Right ventricle myocardium inferior (tissue), 1 donor: ENCODE measurements around the gene KCTD19. TPM values are rescaled to one million over a fixed set of nuclear protein-coding genes. Genes with fewer than 3 reads are reported as not detected.

Experiments
- ATAC-seq: fragments of 200-7000 bp; cut with Tn5 transposase; one replicate; pipeline ENCODE4 v1.9.1; 2020; ENCODE audit warnings: mild to moderate bottlenecking, moderate library complexity
- DNase-seq: peaks from one replicate; pipeline ENCODE4 v3.0.0; 2021; ENCODE audit errors: missing footprints
- intact Hi-C: fragments of 100-400 bp; cut with DNase I; formaldehyde crosslinking; loops from one replicate; pipeline ENCODE4 v1.11.0; 2022
- total RNA-seq: library from RNA; stranded (reverse); fragmentation: NEBNext Ultra II Directional; extraction: Animal tissue kit (Norgen Biotek cat#: 25700); gene quantifications from one replicate; pipeline ENCODE4 v1.2.1, GENCODE V29; 2021
- donor health status: DM: no; HTN: yes; CAD: no; lungs with severe emphysema.

KCTD19 gene
- total RNA-seq, 1 donor from 2014 or later: not detected

DNA sequence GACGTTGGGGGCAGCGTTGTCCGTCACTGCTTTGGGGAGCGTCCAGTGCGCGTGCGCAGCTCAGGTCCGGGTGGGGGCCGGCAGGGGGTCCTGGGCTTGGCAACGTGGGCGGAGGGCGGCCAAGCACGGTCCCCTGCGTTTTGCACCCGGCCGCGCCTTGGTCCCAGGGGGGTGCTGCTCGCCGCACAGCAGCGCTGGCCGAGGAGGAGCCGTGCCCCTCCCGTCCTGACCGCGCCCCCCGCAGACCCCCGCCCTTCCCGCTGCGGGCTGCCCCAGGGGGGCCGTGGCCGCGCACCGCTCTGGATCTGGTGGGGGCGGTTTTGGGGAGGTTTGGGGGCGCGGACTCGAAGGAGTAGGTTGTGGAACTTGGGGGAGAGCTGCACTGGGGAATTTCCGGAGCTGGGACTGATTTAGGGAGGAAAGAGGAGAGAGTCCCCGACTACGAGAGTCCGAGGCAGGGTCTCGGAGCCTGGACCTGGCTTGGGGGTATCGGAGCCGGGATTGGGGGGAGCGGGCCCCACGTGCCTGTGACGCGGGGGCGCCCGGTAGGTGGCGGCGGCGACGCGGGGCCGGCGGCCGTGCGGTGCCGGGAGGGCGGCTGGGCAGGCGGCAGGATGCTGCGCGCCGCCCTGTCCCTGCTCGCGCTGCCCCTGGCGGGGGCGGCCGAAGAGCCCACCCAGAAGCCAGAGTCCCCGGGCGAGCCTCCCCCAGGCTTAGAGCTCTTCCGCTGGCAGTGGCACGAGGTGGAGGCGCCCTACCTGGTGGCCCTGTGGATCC, 78.0 kb downstream of the KCTD19 start, which contains the start of gene SLC9A5:
TSS of gene SLC9A5 (plus strand) at position 579 of the 777 bp plus-strand sequence. CDS start at position 615, 36 bp downstream.
- DNase-seq: peak; percentile 75
- ATAC-seq: no peak
- intact Hi-C loops: no loop called here

DNA sequence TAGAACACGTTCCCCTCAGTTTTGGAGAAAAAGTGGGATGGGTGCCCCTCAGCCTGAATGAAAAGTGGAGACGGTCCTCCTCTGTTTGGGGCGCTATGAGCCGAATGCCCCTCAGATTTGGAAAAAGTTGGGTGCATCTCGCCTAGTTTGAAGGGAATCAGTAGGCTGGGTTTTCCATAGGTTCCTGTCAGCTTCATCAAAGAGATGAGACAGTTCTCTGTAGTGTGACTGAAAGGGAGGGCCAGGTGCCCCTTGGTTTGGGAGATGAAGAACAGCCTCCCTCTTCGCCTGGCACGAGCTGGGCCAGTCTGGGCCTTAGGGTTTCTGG, 78.5 kb downstream of the KCTD19 start:
- intact Hi-C loops: no loop called here
- no peak for ATAC-seq

DNA sequence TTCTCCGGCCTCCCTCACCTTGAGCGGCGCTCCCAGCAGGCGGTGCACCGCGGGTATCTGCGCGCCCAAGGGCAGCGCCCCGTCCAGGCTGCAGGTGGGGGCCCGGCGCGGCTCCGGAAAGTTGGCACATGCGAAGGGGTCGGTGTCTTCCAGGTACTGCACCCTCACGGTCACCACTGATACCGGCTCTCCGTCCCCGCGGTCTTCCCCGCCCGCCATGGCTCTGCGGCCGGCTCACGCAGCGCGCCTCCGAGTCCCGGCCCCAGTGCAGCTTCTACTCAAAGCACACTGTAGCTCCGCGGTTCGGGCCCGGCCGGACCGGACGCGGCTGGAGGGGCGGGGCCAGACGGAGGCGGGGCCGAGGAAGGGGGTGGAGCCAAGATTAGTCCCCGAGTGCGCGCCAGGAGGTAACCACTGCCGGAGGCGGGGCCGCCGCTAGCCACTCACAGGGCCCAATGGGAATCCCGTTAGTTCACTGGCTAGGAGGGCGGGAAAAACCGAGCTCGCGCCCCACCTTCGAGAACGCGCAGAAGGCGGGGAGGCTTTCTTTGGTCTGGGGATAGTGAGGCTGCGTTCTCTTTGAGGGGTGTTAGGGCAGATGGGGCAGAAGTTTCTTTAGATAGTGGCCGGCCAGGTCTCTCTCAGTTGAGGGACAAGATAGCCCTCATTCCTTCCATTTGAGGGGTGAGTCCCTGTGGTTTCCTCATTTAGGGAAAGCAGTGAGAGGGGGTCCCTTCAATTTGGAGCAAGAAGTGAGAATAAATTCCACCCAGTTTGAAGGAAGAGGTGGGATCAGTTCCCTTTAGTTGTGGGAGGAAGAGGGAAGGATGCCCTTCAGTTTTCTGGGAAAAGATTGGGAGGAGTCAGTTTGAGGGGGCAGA, 79.1 kb downstream of the KCTD19 start, which contains the start of gene FHOD1:
TSS of gene FHOD1 (minus strand) at position 290 of the 881 bp plus-strand sequence. CDS start at position 219, 71 bp downstream.
- intact Hi-C loops: no loop called here
- peak; percentile 89 for ATAC-seq
- DNase-seq: peak; percentile 99

More for the DNA sequence above, 78.5 kb downstream of the KCTD19 start:
- DNase-seq: no peak

DNA sequence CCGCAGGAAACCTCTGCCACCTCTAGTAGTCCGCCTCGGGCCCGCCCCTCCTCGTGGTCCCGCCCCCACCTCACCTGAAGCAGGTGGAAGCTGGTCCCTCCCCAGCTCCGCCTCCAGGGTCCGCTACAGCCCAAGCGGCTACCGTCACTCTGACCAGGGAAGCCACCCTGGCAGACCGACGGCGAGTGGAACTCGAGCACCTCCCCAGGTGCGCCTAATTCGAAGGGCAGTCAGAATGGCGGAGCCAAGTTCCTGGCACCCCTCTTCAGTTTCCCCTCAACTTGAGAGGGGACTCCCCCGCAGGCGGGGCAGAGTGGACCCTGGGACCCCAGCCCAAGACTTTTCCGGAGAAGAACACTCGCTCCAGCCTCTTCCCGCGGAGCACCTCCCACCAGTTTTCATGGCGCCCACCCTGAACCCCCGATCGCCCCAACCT, 79.8 kb downstream of the KCTD19 start:
- intact Hi-C loops: no loop called here
- DNase-seq (peak; percentile 70), ATAC-seq (peak; percentile 1)

DNA sequence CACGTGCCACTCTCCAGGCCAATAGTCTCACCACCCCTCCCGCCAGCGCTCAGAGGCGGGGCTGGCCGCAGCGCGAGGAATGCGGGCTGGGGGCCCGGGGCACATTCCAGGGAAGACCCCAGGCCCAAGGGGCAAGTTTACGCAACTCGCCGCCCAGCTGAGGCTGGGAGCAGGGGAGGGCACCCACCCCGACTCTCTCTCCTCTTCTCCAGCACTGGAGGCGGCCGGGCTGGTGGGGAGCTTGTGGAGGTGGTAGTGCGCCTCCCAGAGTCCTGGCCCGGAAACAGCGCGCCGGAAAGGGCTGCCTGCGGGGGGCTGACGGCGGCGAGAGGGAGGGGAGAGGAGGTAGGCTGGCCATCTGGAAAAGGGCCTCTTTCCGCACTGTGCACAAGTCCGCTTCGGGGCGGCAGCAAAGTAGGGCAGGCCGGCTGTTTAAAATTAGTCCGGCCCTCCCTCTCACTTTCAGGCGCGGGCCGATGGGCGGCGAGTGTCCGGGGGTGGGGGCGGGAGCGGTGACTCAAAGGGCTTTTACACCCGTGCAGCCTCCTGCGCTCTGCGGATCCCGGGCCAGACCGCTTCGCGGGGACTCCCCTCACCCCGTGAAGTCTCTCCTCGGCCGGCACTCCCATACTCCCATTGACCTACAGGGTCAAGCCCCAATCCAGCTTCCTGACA, 80.3 kb downstream of the KCTD19 start:
- ATAC-seq (peak; percentile 48), DNase-seq (peak; percentile 90)
- intact Hi-C loops: no loop called here

DNA sequence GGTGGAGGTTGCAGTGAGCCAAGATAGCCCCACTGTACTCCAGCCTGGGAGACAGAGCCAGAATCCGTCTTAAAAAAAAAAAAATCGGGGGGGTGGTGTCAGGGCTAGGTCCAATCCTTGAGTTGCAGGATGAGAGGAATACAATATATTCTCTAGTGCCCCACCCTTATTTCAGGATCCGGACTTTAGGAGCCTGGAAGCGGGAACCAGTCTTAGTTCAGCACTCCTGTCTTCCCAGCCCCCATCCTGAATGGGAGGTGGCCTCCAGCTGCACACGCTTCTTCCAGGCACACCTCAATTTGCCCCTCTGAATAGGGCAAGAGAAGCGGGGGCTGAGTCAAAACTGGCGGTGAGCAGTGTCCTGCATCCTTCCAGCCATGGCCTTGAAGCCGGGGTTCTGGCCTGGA, 80.9 kb downstream of the KCTD19 start:
- ATAC-seq (no peak), DNase-seq (no peak)
- intact Hi-C loops: no loop called here

DNA sequence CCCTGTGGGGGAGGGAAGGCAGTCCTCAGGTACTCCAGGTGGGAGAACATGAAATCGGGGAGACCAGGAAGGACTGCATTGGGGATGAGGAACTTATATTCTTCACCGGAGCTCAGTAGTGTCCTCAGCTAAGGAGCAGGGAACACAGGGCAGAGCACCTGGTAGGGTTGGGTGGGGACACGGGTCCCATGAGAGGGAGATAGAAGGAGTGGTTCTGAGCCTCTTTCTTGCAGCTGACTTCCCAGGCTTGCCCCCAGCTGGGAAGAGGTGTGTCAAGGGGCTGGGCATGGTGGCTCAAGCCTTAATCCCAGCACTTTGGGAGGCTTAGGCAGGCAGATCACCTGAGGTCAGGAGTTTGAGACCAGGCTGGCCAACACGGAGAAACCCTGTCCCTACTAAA, 81.4 kb downstream of the KCTD19 start:
- peak; percentile 28 for DNase-seq
- intact Hi-C loops: no loop called here
- ATAC-seq: no peak

DNA sequence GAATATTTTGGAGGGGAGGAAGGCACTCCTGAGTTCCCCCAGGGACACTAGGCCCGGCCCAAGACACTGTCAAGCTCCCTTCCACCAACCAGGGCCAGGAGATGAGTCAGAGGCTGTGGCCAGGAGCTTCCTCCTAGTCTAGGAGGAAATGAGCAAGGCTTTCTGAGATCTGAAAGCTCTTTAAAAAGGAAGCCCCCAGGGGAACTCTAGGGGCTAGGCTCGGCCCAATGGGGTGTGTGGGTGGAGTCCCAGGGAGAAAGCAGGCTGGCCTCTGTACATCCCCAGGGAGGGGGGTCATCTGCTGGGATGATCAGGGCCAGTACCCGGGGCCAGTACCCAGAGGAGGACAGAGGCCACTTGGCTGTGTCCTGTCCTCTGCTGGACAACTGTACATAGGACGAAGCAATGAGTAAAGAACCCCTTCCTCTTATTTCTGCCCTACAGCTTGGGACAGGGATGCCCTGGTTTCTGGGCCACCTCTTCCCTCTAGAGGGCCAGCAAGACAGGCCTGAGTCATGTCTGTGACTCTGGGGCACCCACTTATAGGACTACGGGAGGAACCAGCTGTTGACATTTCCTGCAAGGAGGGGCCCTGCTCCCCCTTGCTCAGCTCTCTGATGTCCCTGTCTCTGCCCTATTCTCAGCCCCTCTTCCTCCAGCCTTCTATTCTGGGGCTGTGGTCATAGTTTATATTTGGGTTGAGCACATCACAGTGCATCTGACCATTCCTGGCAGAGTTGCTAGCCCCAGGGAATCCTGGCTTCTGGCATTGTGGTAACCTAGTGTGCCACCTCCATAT, 82.0 kb downstream of the KCTD19 start:
- DNase-seq (peak; percentile 85), ATAC-seq (peak; percentile 32)
- intact Hi-C loops: loop anchor here (1.0 kb wide), 1 partner anchor 17 kb away; the partner anchor contains the start of gene TMEM208

DNA sequence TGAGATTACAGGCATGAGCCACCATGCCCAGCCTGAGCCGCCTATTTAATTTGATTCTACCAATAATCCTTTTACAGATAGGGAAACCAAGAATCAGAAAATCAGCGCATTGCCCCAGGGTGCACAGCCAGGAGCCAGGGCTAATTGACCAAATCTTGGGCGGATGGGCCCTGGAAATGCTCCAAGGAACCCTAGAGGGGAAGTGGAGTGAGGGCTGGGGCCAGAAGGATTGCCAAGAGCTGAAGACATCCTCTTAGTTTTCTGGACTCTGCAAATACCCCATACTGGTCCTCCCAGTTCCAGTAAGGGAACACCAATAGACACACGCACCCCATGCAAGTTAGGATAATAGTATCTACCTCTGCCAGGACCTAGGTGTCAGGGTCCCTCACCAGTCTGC, 83.1 kb downstream of the KCTD19 start:
- DNase-seq (peak; percentile 37), ATAC-seq (no peak)

DNA sequence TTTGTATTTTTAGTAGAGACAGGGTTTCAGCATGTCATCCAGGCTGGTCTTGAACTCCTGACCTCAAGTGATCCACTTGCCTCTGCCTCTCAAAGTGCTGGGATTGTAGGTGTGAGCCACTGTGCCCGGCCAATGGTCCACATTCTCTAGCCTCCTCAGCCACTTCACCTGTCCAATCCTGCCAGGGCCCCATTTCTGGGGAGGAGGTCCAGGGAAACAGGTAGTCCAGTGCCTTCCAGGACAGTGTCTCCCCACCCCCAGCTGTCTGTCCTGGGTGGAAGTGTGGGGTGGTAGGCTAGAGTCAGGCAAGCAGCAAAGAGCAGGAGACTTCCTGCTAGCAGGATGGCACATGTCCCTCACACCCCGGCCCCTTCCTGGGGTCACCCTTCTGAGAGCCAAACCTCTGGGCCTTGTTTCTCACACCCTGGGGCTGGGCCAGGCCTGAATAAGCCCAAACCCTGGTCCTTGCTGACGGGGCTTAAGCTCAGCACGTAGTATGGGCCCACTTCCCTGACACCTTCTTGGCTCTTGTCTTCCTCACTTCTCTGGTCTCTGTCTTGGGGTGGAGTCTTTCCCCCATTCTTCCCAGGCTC, 84.3 kb downstream of the KCTD19 start:
- no peak for ATAC-seq
- DNase-seq: peak; percentile 65
- intact Hi-C loops: no loop called here

More for the DNA sequence above, 83.1 kb downstream of the KCTD19 start:
- intact Hi-C loops: no loop called here

DNA sequence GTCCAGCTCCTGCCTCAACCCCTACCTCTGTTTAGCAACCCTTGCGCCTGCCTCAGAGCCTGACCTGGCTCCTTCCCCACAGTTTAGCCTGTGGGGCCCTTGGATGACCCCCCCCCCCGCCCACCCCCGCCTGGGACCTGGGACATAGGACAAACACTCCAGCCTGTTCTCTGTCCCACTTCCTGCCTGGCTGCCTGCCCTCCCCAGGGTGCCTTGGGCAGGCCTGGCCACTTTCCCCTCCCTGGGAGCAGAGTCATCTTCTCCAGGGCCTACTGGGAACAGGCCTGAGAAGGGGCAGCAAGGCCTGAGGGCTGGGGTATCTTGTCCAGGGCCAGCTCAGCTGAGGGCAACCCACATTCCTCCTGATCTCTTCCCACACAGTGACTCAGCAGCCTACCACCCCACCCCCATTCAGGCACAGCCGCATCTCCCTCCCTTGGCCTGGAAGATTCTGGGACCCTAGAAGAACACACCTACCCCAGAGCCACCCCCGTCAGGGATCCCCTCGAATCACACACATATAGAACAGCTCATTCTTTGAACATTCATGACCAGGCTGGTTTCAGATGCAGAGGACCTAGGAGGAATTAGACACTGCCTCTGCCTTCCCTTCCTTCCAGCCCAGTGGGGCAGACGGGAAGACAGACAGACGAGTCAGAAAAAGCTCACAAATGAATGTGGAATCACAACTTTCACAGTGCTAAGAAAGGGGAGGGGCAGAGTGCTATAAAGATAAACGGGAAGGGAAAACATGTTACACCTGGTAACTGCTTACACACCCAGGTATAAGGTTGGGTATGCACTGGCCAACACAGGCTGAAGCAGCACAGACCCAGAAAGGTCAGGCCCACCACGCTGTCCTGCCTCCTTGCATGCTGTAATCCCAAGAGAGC, 85.3 kb downstream of the KCTD19 start:
- peak; percentile 80 for DNase-seq
- intact Hi-C loops: no loop called here
- peak; percentile 39 for ATAC-seq

DNA sequence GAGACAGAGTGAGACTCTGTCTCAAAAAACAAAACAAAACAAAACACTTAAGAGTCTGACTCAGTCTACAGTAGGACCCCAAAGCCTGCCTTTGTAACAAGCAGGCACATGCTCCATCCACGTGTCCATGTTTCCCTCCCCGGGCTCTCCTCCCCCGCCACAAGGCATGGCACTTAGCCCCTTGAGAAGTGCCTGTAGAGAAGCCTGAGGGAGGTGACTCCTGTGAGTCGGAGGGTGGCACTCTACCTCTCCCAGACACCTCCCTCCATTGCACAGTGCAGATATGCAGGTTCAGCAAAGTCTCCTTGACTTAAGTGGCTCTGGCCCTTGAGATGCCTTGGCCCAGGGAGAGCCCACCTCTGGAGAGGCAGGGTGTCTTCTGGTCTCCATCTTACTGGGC, 86.0 kb downstream of the KCTD19 start:
- DNase-seq (peak; percentile 13), ATAC-seq (no peak)
- intact Hi-C loops: no loop called here

Other genes with a start within 250 kb of the KCTD19 start
- 10.8 TPM for gene PHAF1, start 216.8 kb downstream of the KCTD19 start, total RNA-seq
- 9.3 TPM for gene B3GNT9, start 175.7 kb downstream of the KCTD19 start, total RNA-seq
- gene TRADD, start 166.8 kb downstream of the KCTD19 start, total RNA-seq: 8.2 TPM
- 10.8 TPM for gene FBXL8, start 166.8 kb downstream of the KCTD19 start, total RNA-seq
- gene HSF4, start 162.0 kb downstream of the KCTD19 start, total RNA-seq: 49.9 TPM
- 109 TPM for gene NOL3, start 156.2 kb downstream of the KCTD19 start, total RNA-seq
- 9.8 TPM for gene MATCAP1, start 142.8 kb downstream of the KCTD19 start, total RNA-seq
- 4.1 TPM for gene EXOC3L1, start 136.6 kb downstream of the KCTD19 start, total RNA-seq
- gene E2F4, start 134.6 kb downstream of the KCTD19 start, total RNA-seq: 36.9 TPM
- gene ELMO3, start 127.6 kb downstream of the KCTD19 start, total RNA-seq: 0.89 TPM
- 12.5 TPM for gene TMEM208, start 99.6 kb downstream of the KCTD19 start, total RNA-seq
- 15.3 TPM for gene FHOD1, start 79.3 kb downstream of the KCTD19 start, total RNA-seq
- gene SLC9A5, start 77.8 kb downstream of the KCTD19 start, total RNA-seq: 0.84 TPM
- gene PLEKHG4, start 47.2 kb downstream of the KCTD19 start, total RNA-seq: 1.1 TPM
- gene LRRC36, start 74 bp upstream of the KCTD19 start, total RNA-seq: not detected
- gene TPPP3, start 66.8 kb upstream of the KCTD19 start, total RNA-seq: 9.5 TPM
- 2.9 TPM for gene ZDHHC1, start 89.7 kb upstream of the KCTD19 start, total RNA-seq
- 0.81 TPM for gene HSD11B2, start 104.4 kb upstream of the KCTD19 start, total RNA-seq
- 67.7 TPM for gene ATP6V0D1, start 154.4 kb upstream of the KCTD19 start, total RNA-seq
- gene AGRP, start 156.8 kb upstream of the KCTD19 start, total RNA-seq: not detected
- 68.4 TPM for gene RIPOR1, start 202.1 kb upstream of the KCTD19 start, total RNA-seq
- 28.2 TPM for gene CTCF, start 235.8 kb upstream of the KCTD19 start, total RNA-seq